Measurements from ENCODE around the gene MTMR3. TPM values are rescaled to one million over a fixed set of nuclear protein-coding genes. Genes with fewer than 3 reads are reported as not detected.
"Not testable (repeated sequence)": the region's sequence is repeated elsewhere in the genome, so short reads cannot be mapped to it uniquely, and the experiment has no call there.

Gene MTMR3
- total RNA-seq = 10 to 100 TPM; 15.5 to 32.5 (median 21.0) TPM
- 10 to 100 TPM; 16.9 to 19.7 TPM for polyA plus RNA-seq

- H3K27ac ChIP-seq = peak within 1 kb of the TSS; percentile 91 to 99 (median 95)
- H3K4me1 ChIP-seq = peaks cover 10 to 43% (median 25%) of the 10 kb centered on the region in 3 donors
- H3K27me3 ChIP-seq = no peaks in the 10 kb centered on the region
- peak within 1 kb of the TSS; percentile 81 to 96 (median 94) for H3K4me3 ChIP-seq
- H3K9me3 ChIP-seq = no peaks in the 10 kb centered on the region
- TF ChIP-seq CTCF (IDR thresholded peaks at IDR 0.05) = no peak
- H3K36me3 ChIP-seq = no peaks in the 10 kb centered on the region
- DNase-seq = peak; percentile 88 to 99 (median 96)
- intact Hi-C loops (cut with DNase I) = no loop called here
- FAIRE-seq = no peak
- 1% methylated on average over 68 to 82 of the region's 82 CpGs for WGBS, 2 donors
- ATAC-seq = peak; percentile 90 to 94 (median 90)
Observed at GRCh38 chr22:29883045-29883774, at the start of gene MTMR3. MTMR3 (plus strand) TSS chr22:29883174; CDS start chr22:29971060, 87,886 bp downstream.

- intact Hi-C loops (cut with DNase I) = no loop called here
- Histone ChIP-seq H3K27me3 (no peaks in the 10 kb centered on the region), H3K27ac (no peak overlapping the region), H3K4me1 (peaks cover 0 to 10% (median 5%) of the 10 kb centered on the region in 3 donors), H3K36me3 (peaks cover 0 to 16% (median 0%) of the 10 kb centered on the region in 3 donors), H3K9me3 (no peaks in the 10 kb centered on the region), H3K4me3 (no peak overlapping the region)
- DNase-seq = no peak
- WGBS, 2 donors = 82 to 93% methylated on average over 6 to 7 of the region's 7 CpGs
- ATAC-seq = no peak
- FAIRE-seq = no peak
- no peak for TF ChIP-seq CTCF (IDR thresholded peaks at IDR 0.05)
Observed at GRCh38 chr22:29833392-29833965, 49.5 kb upstream of the MTMR3 start.

GRCh38 chr22:29834046-29834445, 48.9 kb upstream of the MTMR3 start:
- Histone ChIP-seq H3K9me3 (no peaks in the 10 kb centered on the region), H3K36me3 (peaks cover 0 to 16% (median 0%) of the 10 kb centered on the region in 3 donors), H3K4me3 (no peak overlapping the region), H3K27me3 (no peaks in the 10 kb centered on the region), H3K4me1 (peaks cover 0 to 13% (median 5%) of the 10 kb centered on the region in 3 donors), H3K27ac (no peak overlapping the region)
- no peak for DNase-seq
- intact Hi-C loops (cut with DNase I) = no loop called here
- no peak for TF ChIP-seq CTCF (IDR thresholded peaks at IDR 0.05)
- FAIRE-seq = no peak
- no peak for ATAC-seq
- 86 to 95% methylated on average over 1 of the region's 1 CpG for WGBS, 2 donors

GRCh38 chr22:29836791-29837370, 46.1 kb upstream of the MTMR3 start:
- H3K9me3 ChIP-seq; intact Hi-C loops (cut with DNase I); H3K27ac ChIP-seq; FAIRE-seq; H3K36me3 ChIP-seq; ATAC-seq; DNase-seq; H3K27me3 ChIP-seq: not testable (repeated sequence)
- Histone ChIP-seq H3K4me1 (peaks cover 0 to 13% (median 5%) of the 10 kb centered on the region in 3 donors), H3K4me3 (peak overlapping the region in 2 of 4 donors; percentile 82 to 92)
- WGBS, 2 donors = 86 to 94% methylated on average over 18 of the region's 18 CpGs

GRCh38 chr22:29837741-29838598, 45.0 kb upstream of the MTMR3 start, which contains the start of gene ASCC2:
ASCC2 (minus strand) TSS chr22:29838274; CDS start chr22:29832325, 5,949 bp downstream.
- intact Hi-C loops (cut with DNase I) = no loop called here
- ATAC-seq (peak; percentile 99 to 100 (median 99)), FAIRE-seq (peak; percentile 87)

More at GRCh38 chr22:29837741-29838598, 45.0 kb upstream of the MTMR3 start, which contains the start of gene ASCC2:
- Histone ChIP-seq H3K4me3 (peak within 1 kb of the TSS; percentile 78 to 92 (median 86)), H3K4me1 (peaks cover 0 to 13% (median 5%) of the 10 kb centered on the region in 3 donors), H3K27ac (peak within 1 kb of the TSS; percentile 38 to 86 (median 62)), H3K9me3 (no peaks in the 10 kb centered on the region), H3K36me3 (peaks cover 0 to 4% (median 0%) of the 10 kb centered on the region in 3 donors), H3K27me3 (no peaks in the 10 kb centered on the region)
- no peak for TF ChIP-seq CTCF (IDR thresholded peaks at IDR 0.05)
- DNase-seq = peak; percentile 99 to 100 (median 99)
- 1% methylated on average over 42 to 54 of the region's 54 CpGs for WGBS, 2 donors
